ENCODE measurements around the gene DUSP23. TPM values are rescaled to one million over a fixed set of nuclear protein-coding genes. Genes with fewer than 3 reads are reported as not detected.

The DUSP23 gene
- total and polyA plus RNA-seq, 12 donors: 28.3 to 260 (median 119) TPM

GRCh38 chr1:159756397-159756796 is 24.4 kb upstream of the DUSP23 start:
- peak in 4 of 7 donors; percentile 27 to 60 (median 34) for DNase-seq
- intact Hi-C loops (cut with DNase I): no loop called here
- H3K9me3 ChIP-seq (replicated peaks in 1 of 3): no peaks in the 10 kb centered on the region
- H3K4me3 ChIP-seq: no peak overlapping the region
- no peaks in the 10 kb centered on the region for H3K27me3 ChIP-seq
- TF ChIP-seq POLR2A (IDR thresholded peaks at IDR 0.05): no peak
- TF ChIP-seq CTCF (IDR thresholded peaks at IDR 0.05): no peak
- H3K36me3 ChIP-seq (replicated peaks in 1 of 2): no peaks in the 10 kb centered on the region
- H3K27ac ChIP-seq: peak overlapping the region in 1 of 5 donors; percentile 15
- peaks cover 0 to 17% of the 10 kb centered on the region in 2 donors for H3K4me1 ChIP-seq (replicated peaks in 1 of 2)

GRCh38 chr1:159763686-159764085 is 17.1 kb upstream of the DUSP23 start:
- WGBS, 4 donors: 30 to 60% (median 36%) methylated on average over 1 of the region's 1 CpG
- Histone ChIP-seq H3K27ac (no peak overlapping the region), H3K9me3 (replicated peaks in 1 of 3) (no peaks in the 10 kb centered on the region), H3K4me1 (replicated peaks in 1 of 2) (no peaks in the 10 kb centered on the region), H3K36me3 (replicated peaks in 1 of 2) (no peaks in the 10 kb centered on the region), H3K4me3 (no peak overlapping the region), H3K27me3 (no peaks in the 10 kb centered on the region)
- no peak for TF ChIP-seq POLR2A (IDR thresholded peaks at IDR 0.05)
- no peak for TF ChIP-seq CTCF (IDR thresholded peaks at IDR 0.05)
- no peak for DNase-seq
- intact Hi-C loops (cut with DNase I): no loop called here

GRCh38 chr1:159765806-159766205 is 15.0 kb upstream of the DUSP23 start:
- H3K36me3 ChIP-seq (replicated peaks in 1 of 2): no peaks in the 10 kb centered on the region
- no peaks in the 10 kb centered on the region for H3K27me3 ChIP-seq
- no peak for DNase-seq
- no peak for TF ChIP-seq CTCF (IDR thresholded peaks at IDR 0.05)
- no peak for TF ChIP-seq POLR2A (IDR thresholded peaks at IDR 0.05)
- H3K4me3 ChIP-seq: no peak overlapping the region
- H3K4me1 ChIP-seq (replicated peaks in 1 of 2): no peaks in the 10 kb centered on the region
- intact Hi-C loops (cut with DNase I): no loop called here
- no peak overlapping the region for H3K27ac ChIP-seq
- no peaks in the 10 kb centered on the region for H3K9me3 ChIP-seq (replicated peaks in 1 of 3)
- 75 to 89% (median 83%) methylated on average over 3 of the region's 3 CpGs for WGBS, 4 donors

GRCh38 chr1:159771127-159771895 is 9.5 kb upstream of the DUSP23 start:
- no peaks in the 10 kb centered on the region for H3K27me3 ChIP-seq
- H3K36me3 ChIP-seq (replicated peaks in 1 of 2): no peaks in the 10 kb centered on the region
- TF ChIP-seq POLR2A (IDR thresholded peaks at IDR 0.05): no peak
- TF ChIP-seq CTCF (IDR thresholded peaks at IDR 0.05): no peak
- no peaks in the 10 kb centered on the region for H3K9me3 ChIP-seq (replicated peaks in 1 of 3)
- H3K27ac ChIP-seq: no peak overlapping the region
- 85 to 92% (median 88%) methylated on average over 2 of the region's 2 CpGs for WGBS, 4 donors
- no peaks in the 10 kb centered on the region for H3K4me1 ChIP-seq (replicated peaks in 1 of 2)
- no peak overlapping the region for H3K4me3 ChIP-seq
- no peak for DNase-seq
- intact Hi-C loops (cut with DNase I): no loop called here
